ENCODE results near the gene ACOX3.
"Not testable (repeated sequence)": the region's sequence is repeated elsewhere in the genome, so short reads cannot be mapped to it uniquely, and the experiment has no call there.

ACOX3 gene

DNA sequence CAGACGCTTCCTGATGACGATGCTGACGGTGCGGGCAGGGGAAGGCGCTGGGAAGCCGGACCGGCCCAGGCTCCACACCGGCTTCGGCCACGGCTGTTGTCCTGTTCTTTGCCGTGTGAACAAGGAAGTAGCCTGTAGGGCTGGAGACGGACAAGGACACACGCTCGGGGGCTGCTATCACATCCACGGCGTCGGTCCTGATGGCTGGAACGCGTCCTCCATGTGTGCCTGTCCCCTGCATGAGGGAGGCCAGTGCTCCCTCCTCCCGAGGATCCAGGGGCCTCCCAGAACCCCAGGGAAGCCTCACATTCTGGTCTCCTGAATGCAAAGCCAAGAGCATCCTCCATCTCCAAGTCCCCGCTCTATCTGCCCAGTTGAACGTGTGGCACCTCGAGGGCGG lies 53.8 kb downstream of the ACOX3 start:
- no peak for DNase-seq (ENCODE audit: low spot score)
- TF ChIP-seq, protein P1, sequence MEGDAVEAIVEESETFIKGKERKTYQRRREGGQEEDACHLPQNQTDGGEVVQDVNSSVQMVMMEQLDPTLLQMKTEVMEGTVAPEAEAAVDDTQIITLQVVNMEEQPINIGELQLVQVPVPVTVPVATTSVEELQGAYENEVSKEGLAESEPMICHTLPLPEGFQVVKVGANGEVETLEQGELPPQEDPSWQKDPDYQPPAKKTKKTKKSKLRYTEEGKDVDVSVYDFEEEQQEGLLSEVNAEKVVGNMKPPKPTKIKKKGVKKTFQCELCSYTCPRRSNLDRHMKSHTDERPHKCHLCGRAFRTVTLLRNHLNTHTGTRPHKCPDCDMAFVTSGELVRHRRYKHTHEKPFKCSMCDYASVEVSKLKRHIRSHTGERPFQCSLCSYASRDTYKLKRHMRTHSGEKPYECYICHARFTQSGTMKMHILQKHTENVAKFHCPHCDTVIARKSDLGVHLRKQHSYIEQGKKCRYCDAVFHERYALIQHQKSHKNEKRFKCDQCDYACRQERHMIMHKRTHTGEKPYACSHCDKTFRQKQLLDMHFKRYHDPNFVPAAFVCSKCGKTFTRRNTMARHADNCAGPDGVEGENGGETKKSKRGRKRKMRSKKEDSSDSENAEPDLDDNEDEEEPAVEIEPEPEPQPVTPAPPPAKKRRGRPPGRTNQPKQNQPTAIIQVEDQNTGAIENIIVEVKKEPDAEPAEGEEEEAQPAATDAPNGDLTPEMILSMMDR (IDR thresholded peaks at IDR 0.05; ENCODE audit: borderline replicate concordance, control extremely low read depth, extremely low read depth, insufficient read depth, missing control alignments) = no peak
- in situ Hi-C loops (cut with MboI; ENCODE audit: low sequenced_read_pairs, unreplicated experiment) = no loop called here

DNA sequence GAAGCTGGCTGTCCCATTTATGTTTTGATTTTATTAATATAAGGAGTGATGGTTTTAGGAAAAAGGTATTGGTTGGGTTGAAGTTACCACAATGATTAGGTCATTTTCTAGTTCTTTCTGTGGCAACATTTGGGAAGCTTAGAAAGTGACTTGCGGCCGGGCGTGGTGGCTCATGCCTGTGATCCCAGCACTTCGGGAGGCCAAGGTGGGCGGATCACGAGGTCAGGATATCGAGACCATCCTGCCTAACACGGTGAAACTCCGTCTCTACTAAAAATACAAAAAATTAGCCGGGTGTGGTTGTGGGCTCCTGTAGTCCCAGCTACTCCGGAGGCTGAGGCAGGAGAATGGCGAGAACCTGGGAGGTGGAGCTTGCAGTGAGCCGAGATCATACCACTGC lies 54.4 kb downstream of the ACOX3 start:
- DNase-seq (ENCODE audit: low spot score); in situ Hi-C loops (cut with MboI; ENCODE audit: low sequenced_read_pairs, unreplicated experiment): not testable (repeated sequence)

DNA sequence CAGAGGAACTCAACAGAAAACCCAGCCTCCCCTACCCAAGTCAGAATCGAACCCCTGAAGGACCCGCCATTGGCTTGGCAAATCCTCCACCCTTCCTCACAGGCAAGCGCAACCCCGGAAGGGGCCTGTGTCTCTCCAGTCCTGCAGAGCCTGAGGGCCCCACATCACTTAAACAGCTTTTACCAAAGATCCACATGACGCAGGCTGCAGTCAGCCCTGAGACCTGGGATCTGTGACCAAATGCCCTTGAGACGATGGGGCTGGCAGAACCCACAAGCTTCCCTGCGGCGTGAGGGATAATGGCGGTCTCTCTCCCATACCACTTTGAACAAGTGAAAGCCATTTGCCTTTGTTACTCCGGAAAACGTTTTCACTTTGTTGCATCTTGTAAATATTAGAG lies 54.9 kb downstream of the ACOX3 start:
- TF ChIP-seq, protein P1 (IDR thresholded peaks at IDR 0.05; ENCODE audit: borderline replicate concordance, control extremely low read depth, extremely low read depth, insufficient read depth, missing control alignments) = no peak
- in situ Hi-C loops (cut with MboI; ENCODE audit: low sequenced_read_pairs, unreplicated experiment) = no loop called here
- no peak for DNase-seq (ENCODE audit: low spot score)

DNA sequence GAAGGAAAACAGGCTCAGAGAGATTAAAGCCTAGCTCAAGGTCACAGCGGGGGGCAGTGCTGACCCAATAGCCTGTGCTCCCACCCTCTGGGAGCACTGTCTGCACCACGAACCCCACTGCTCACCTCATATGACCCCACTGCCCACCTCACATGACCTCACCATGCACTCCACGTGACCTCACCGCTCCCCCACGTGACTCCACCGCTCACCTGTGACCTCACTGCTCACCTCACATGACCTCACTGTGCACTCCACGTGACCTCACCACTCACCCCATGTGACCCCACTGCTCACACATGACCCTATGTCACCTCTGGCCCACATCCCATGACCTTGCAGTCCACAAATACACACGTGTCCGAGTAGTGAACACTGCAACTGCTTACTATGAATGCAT lies 55.4 kb downstream of the ACOX3 start:
- TF ChIP-seq, protein P1 (IDR thresholded peaks at IDR 0.05; ENCODE audit: borderline replicate concordance, control extremely low read depth, extremely low read depth, insufficient read depth, missing control alignments) = no peak
- in situ Hi-C loops (cut with MboI; ENCODE audit: low sequenced_read_pairs, unreplicated experiment) = no loop called here
- DNase-seq (ENCODE audit: low spot score) = no peak

- in situ Hi-C loops (cut with MboI; ENCODE audit: low sequenced_read_pairs, unreplicated experiment) = no loop called here
- DNase-seq (ENCODE audit: low spot score) = no peak
- TF ChIP-seq, protein P1 (IDR thresholded peaks at IDR 0.05; ENCODE audit: borderline replicate concordance, control extremely low read depth, extremely low read depth, insufficient read depth, missing control alignments) = no peak
These were observed 56.0 kb downstream of the ACOX3 start for GRCh38 chr4:8384397-8385060.

DNA sequence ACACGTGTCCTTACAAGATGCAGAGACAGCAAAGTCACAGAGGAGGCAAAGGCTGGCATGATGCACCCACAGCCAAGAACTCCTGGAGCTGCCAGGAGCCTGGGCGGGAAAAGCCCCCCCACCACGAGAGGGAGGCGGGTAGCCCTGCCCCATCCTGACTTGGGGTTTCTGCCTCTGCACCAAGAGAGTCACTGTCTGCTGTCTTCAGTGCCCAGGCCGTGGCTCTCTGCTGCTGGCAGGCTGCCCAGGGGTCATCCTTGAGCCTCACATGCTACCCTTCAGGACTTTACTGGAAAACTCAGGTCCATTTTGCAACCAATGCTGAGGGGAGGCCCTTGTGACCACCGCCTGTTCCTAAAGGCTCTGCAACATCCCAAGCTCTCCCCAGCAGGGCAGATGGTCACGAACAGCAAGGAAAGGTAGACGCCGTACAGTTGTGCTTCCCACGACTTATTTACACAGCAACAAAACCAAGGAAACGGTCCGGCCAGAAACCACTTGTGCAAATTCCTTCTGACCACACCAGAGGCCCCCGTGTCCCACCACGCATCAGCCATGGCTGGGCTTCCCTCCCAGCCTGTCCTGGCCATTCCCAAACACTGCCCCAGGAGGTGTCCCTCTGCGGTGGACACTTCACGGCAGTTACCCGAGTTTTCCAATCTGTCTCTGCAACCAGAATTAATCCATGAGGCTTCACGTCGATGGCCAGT lies 56.9 kb downstream of the ACOX3 start:
- in situ Hi-C loops (cut with MboI; ENCODE audit: low sequenced_read_pairs, unreplicated experiment) = no loop called here
- DNase-seq (ENCODE audit: low spot score) = no peak
- TF ChIP-seq, protein P1 (IDR thresholded peaks at IDR 0.05; ENCODE audit: borderline replicate concordance, control extremely low read depth, extremely low read depth, insufficient read depth, missing control alignments) = no peak

DNA sequence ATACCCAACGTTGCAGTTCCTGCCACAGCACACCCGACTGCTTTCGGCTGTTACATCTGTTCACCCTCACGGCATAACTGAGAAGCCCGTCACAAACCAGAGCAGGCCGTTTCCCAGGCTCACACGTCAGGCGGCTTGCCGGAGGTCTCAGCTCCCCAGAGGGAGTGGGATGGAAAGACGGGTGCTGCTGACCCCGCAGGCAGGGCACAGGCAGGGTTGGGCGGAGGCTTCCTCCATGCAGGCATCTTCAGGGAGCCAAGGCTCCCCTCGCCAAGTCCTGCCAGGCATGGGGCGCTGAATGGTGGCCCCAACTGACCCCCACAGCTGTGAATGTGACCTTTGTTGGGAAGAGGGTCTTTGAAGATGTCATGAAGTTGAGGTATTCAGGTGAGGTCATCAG lies 57.5 kb downstream of the ACOX3 start:
- in situ Hi-C loops (cut with MboI; ENCODE audit: low sequenced_read_pairs, unreplicated experiment) = no loop called here
- DNase-seq (ENCODE audit: low spot score) = no peak
- TF ChIP-seq, protein P1 (IDR thresholded peaks at IDR 0.05; ENCODE audit: borderline replicate concordance, control extremely low read depth, extremely low read depth, insufficient read depth, missing control alignments) = no peak
